ENCODE measurements around the gene MFRP.
A peak's percentile ranks its signal among the peaks of the same experiment; 100 is the strongest.

MFRP gene

DNA sequence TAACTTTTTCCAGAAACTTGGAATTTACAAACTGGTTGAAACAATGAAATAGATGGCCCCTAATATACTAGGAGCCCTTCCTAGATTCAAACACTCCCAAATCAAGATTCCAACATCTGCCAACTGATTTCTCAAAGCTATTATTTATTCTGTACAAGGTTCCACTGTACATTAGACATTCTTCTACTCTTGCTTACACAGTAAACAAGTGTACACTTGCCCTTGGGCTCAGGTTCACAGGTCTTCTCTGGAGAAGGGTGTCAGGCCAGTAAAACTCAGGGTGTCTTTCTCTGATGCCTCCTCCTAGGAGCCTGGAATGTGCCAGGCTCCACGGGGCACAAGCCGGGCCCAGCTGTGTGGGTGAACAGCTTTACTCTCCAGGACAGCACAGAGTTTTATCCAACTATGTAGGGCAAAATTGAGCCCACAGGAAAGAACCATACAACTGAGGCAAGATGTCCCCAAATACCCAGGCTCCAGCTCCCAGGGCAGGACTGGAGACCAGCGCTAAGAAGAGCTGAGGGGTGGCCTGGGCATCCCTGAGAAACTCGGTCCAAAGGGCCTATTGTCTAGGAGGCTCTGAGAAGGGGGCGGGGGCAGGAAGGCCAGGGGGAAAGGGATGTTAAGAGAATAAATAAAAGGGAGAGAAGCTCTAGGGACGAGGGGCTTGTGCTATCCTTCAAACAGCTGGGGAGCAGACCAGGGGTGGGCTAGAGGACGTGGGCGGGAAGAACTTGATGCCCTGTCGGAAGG is 8.8 kb upstream of the MFRP start:
- no peak overlapping the region for H3K4me3 ChIP-seq (ENCODE audit: low read depth, low read length)
- TF ChIP-seq, protein P1, sequence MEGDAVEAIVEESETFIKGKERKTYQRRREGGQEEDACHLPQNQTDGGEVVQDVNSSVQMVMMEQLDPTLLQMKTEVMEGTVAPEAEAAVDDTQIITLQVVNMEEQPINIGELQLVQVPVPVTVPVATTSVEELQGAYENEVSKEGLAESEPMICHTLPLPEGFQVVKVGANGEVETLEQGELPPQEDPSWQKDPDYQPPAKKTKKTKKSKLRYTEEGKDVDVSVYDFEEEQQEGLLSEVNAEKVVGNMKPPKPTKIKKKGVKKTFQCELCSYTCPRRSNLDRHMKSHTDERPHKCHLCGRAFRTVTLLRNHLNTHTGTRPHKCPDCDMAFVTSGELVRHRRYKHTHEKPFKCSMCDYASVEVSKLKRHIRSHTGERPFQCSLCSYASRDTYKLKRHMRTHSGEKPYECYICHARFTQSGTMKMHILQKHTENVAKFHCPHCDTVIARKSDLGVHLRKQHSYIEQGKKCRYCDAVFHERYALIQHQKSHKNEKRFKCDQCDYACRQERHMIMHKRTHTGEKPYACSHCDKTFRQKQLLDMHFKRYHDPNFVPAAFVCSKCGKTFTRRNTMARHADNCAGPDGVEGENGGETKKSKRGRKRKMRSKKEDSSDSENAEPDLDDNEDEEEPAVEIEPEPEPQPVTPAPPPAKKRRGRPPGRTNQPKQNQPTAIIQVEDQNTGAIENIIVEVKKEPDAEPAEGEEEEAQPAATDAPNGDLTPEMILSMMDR (IDR thresholded peaks at IDR 0.05; ENCODE audit: control insufficient read depth, extremely low read depth, insufficient read depth): no peak
- DNase-seq (ENCODE audit: low read depth): no peak

DNA sequence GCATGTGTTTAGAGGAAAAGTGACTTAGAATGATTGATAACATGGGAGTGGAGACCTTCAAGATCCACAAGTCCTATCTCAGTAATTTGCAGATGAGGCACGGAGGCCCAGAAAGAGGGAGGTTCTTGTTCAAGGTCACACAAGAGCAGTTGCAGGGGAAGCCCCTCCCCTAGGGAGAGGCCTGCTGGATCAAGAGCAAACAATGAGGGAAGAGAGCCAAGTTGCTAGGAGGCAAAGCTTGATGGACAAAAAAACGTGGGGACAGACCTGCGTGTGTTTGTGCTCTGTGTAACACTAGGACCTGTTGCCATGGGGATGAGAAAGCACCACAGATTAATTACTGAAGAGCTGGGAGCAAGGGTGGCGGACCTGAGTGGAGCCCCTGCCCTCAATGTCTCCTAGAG is 6.4 kb upstream of the MFRP start:
- DNase-seq (ENCODE audit: low read depth): peak; percentile 44
- no peak overlapping the region for H3K4me3 ChIP-seq (ENCODE audit: low read depth, low read length)
- TF ChIP-seq, protein P1 (IDR thresholded peaks at IDR 0.05; ENCODE audit: control insufficient read depth, extremely low read depth, insufficient read depth): no peak

DNA sequence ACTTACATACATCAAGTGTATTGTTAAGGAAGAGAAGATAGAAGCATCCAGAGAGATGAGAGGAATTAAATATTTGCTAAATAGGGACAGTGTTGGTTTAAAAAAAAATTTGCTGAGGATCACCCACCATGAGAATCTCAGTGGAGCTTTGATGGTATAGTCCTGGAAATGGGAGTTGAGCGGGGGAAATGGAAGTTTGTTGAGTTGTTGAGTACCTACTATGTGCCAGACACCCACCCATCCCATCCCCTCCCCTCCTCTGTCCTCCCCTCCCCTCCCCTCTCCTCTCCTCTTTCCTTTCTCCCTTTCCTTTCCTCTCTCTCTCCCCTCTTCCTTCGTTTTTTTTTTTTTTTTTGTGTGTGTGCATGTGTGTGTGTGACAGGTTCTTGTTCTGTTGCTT is 4.7 kb upstream of the MFRP start:
- no peak for DNase-seq (ENCODE audit: low read depth)
- H3K4me3 ChIP-seq (ENCODE audit: low read depth, low read length): no peak overlapping the region
- TF ChIP-seq, protein P1 (IDR thresholded peaks at IDR 0.05; ENCODE audit: control insufficient read depth, extremely low read depth, insufficient read depth): no peak

DNA sequence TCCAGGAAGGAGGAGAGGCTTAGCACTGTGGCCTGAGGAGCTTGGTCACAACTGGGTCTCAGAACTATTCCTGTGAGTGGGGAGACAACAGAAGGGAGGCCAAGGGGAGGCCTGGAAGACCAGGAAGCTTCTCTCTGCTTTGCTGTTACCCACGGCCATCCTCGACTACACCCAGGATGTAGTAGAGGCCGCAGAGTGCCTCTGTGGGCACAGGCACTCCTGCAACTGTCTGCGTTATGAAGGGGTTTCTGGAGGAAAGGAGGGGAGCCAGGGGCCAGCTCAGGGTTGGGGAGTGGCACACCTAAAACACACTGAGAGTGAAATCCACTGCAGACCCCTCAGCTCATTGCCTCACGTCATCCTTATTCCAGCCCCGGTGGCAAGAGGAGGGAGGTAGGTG is 3.8 kb upstream of the MFRP start:
- no peak overlapping the region for H3K4me3 ChIP-seq (ENCODE audit: low read depth, low read length)
- no peak for DNase-seq (ENCODE audit: low read depth)

DNA sequence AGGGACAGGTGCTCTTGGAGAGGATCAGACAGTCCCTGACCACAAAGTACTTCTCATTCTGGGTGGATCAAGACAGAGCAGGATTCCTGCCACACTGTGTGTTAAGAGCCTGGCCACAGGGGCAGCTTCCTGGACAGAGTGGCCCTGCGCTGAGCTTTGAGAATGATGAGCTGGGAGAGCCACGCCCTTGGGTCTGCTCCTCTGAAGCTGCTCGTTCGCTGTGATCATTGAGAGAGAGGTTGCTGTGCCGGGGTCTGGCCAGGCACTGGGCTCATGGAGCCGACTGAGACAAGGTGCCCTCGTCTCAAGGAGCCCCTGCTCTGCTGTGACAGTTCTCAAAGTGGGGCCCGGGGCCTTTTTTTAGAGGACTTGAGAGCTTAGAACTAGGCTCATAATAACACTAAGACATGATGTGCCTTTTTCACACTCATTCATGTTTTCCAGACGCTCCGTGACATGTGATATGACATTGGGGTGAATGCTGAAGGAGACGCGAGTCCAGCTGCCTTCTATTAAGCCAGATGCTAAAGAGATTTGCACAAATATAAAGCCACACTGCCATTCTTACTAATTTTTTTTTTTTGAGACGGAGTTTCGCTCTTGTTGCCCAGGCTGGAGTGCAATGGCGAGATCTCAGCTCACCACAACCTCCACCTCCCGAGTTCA is 1.6 kb upstream of the MFRP start:
- TF ChIP-seq, protein P1 (IDR thresholded peaks at IDR 0.05; ENCODE audit: control insufficient read depth, extremely low read depth, insufficient read depth): no peak
- no peak overlapping the region for H3K4me3 ChIP-seq (ENCODE audit: low read depth, low read length)
- DNase-seq (ENCODE audit: low read depth): no peak

More for the DNA sequence above, 3.8 kb upstream of the MFRP start:
- TF ChIP-seq, protein P1 (IDR thresholded peaks at IDR 0.05; ENCODE audit: control insufficient read depth, extremely low read depth, insufficient read depth): no peak

DNA sequence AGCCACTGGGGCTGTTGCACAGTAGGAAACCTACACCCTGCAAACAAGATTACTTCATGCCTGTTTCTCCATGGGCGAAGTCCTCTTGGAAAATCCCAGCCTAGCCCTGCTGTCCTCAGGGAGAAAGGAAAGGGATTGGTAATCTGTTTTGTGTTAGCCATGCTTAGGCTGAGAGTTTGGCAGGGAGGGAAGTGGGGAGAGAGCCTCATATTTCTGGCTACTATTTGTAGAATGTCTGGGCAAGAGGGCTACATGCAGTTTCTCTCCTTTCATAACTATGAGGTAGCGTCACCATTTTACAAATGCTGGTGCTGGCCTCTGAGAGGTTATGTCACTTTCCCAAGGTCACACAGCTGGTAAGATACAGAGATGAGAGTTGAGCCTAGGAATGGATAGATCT is 737 bp upstream of the MFRP start:
- TF ChIP-seq, protein P1 (IDR thresholded peaks at IDR 0.05; ENCODE audit: control insufficient read depth, extremely low read depth, insufficient read depth): no peak
- DNase-seq (ENCODE audit: low read depth): no peak
- H3K4me3 ChIP-seq (ENCODE audit: low read depth, low read length): no peak overlapping the region
